Adrenal gland (tissue), 12 donors: Measurements from ENCODE around the gene SNX8. TPM values are rescaled to one million over a fixed set of nuclear protein-coding genes. Genes with fewer than 3 reads are reported as not detected.

Experiments
- DNase-seq, 7 donors: peaks; one replicate each; pipeline ENCODE4 v3.0.0-alpha.2; 2019 to 2020
- H3K27ac ChIP-seq, 5 donors: fragments of 200-600 bp; sonication (generic) in 4 of 5; 1 replicate in 3 of 5; 2 replicates in 2 of 5; pipeline versions ENCODE4 v1.5.1 to v1.8.0; 2016 to 2020; ENCODE audit warnings: mild to moderate bottlenecking in 1 of 5
- H3K27me3 ChIP-seq: fragments of 200-600 bp; 2 replicates; pipeline ENCODE4 v1.8.0; 2021
- H3K36me3 ChIP-seq, 2 donors: fragments of 200-600 bp; replicated peaks in 1 of 2; 1 replicate in 1 of 2; 2 replicates in 1 of 2; pipeline versions ENCODE4 v1.5.1 to v1.8.0; 2018 to 2022
- H3K4me1 ChIP-seq, 2 donors: fragments of 200-600 bp; replicated peaks in 1 of 2; 1 replicate in 1 of 2; 2 replicates in 1 of 2; pipeline versions ENCODE4 v1.5.1 to v1.8.0; 2018 to 2021
- H3K4me3 ChIP-seq, 4 donors: fragments of 200-600 bp; sonication (generic) in 3 of 4; one replicate each; pipeline ENCODE4 v1.5.1; 2016 to 2018
- H3K9me3 ChIP-seq, 3 donors: fragments of 200-600 bp; sonication (generic) in 1 of 3; replicated peaks in 1 of 3; 1 replicate in 2 of 3; 2 replicates in 1 of 3; pipeline versions ENCODE4 v1.5.1 to v1.8.0; 2016 to 2021
- POLR2A ChIP-seq, 2 donors: fragments of 450-650 bp; IDR thresholded peaks; one replicate each; pipeline ENCODE4 v1.6.1; 2017; ENCODE audit warnings: antibody characterized with exemption in 2 of 2, mild to moderate bottlenecking in 2 of 2, moderate library complexity in 1 of 2
- whole genome bisulfite sequencing, 4 donors: extraction: QIAGEN DNeasy Blood & Tissue Kit in 2 of 4; methylation state at CpG; one replicate each; pipeline versions ENCODE4 v1.1.5 to v1.1.7; 2013 to 2017; 5-methylcytosine and 5-hydroxymethylcytosine counted together
- intact Hi-C, 2 donors: fragments of 100-400 bp; cut with DNase I; formaldehyde crosslinking; loops; one replicate each; pipeline versions ENCODE4 v1.14.1 to v1.15.0; 2022 to 2023
- polyA plus RNA-seq, 3 donors: library from polyadenylated mRNA; stranded (reverse); fragments of 200-250 nt in 2 of 3; fragments of 350-450 nt in 1 of 3; fragmentation: Illumina TruSeq in 1 of 3; extraction: RNeasy Lipid Tissue Mini Kit (QIAGEN cat#74804) in 1 of 3; gene quantifications; one replicate each; pipeline ENCODE4 v1.2.3, GENCODE V29; 2013 to 2014
- total RNA-seq, 9 donors: library from RNA; depleted of rRNA in 4 of 9; stranded (reverse); fragments of >200 nt in 4 of 9; fragments of 120-200 nt in 1 of 9; fragmentation: NEBNext Ultra II Directional in 1 of 9; extraction: Animal tissue kit (Norgen Biotek cat#: 25700) in 1 of 9; gene quantifications; one replicate each; pipeline versions ENCODE4 v1.1.0 to v1.2.4, GENCODE V29; 2013 to 2023
- TF ChIP-seq, protein P1 (sequence below), 6 experiments: fragments of 450-650 bp in 4 of 6; fragments of 200-600 bp in 2 of 6; sonication (generic) in 1 of 6; IDR thresholded peaks; 1 replicate in 5 of 6; 2 replicates in 1 of 6; pipeline versions ENCODE4 v1.5.1 to v1.8.0; 2016 to 2021; ENCODE audit warnings: antibody characterized with exemption in 6 of 6, mild to moderate bottlenecking in 2 of 6, moderate library complexity in 1 of 6
- donor health status: healthy with polysubstance abuse.
- donor health status: Bipolar disorder and iron deficiency.
- donor health status: DM: yes; HTN: yes; CAD: no.
- donor health status: DM: no; HTN: no; CAD: no.
- donor health status: DM: no; HTN: no; CAD: no.
- donor health status: DM: yes; HTN: yes; CAD: no.

The SNX8 gene
- total and polyA plus RNA-seq, 12 donors, result 5.3 to 40.5 (median 25.9) TPM

DNA sequence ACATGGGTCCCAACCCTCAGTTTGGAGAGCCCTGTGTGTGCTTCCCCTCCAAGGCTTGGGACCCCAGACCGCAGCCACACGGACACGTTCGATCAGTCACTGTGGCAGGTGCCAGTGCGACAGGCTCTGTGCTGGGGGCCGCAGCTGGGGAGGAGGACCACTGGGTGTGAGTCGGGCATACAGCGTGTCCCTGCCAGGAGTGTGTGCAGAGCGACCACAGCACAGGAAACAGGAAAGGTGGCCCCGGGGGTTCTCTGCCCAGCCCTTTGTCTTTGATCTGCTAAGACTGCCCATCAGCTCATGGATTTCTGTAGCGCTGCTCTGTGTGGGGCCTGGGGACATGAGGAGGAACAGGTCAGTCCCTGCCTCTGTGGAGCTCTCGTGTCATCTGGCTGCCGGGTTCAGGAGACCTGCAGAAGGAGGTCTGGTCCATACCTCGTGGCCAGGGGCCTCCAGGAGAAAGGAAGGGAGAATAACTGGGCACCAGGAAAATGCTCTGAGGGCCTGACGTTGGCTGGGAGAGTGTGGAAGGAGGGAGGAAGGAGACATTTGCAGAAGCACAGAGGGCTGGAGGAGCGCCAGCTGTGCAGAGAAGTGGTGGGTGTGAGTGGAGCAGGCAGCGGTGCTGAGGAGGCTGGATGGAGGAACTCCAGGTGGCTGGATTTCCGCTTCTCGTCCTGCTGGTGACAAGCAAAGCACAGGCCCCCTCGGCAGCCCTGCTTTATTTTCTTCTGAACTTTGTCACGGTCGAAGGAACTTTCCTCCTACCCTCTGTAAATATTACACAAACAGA is 68.2 kb downstream of the SNX8 start:
- 62 to 76% (median 72%) methylated on average over 14 to 22 of the region's 22 CpGs for WGBS, 4 donors
- no peaks in the 10 kb centered on the region for H3K9me3 ChIP-seq
- H3K36me3 ChIP-seq, result no peaks in the 10 kb centered on the region
- no peak overlapping the region for H3K4me3 ChIP-seq
- intact Hi-C loops, result loop anchor here (10.0 kb wide), 2 partner anchors 99 to 109 kb away; partner anchors contain the start of gene EIF3B (in 1 of the 2)
- H3K4me1 ChIP-seq, result peaks cover 4 to 20% of the 10 kb centered on the region in 2 donors
- no peak overlapping the region for H3K27ac ChIP-seq
- no peak for TF ChIP-seq POLR2A (IDR thresholded peaks at IDR 0.05)
- TF ChIP-seq, protein P1, sequence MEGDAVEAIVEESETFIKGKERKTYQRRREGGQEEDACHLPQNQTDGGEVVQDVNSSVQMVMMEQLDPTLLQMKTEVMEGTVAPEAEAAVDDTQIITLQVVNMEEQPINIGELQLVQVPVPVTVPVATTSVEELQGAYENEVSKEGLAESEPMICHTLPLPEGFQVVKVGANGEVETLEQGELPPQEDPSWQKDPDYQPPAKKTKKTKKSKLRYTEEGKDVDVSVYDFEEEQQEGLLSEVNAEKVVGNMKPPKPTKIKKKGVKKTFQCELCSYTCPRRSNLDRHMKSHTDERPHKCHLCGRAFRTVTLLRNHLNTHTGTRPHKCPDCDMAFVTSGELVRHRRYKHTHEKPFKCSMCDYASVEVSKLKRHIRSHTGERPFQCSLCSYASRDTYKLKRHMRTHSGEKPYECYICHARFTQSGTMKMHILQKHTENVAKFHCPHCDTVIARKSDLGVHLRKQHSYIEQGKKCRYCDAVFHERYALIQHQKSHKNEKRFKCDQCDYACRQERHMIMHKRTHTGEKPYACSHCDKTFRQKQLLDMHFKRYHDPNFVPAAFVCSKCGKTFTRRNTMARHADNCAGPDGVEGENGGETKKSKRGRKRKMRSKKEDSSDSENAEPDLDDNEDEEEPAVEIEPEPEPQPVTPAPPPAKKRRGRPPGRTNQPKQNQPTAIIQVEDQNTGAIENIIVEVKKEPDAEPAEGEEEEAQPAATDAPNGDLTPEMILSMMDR (IDR thresholded peaks at IDR 0.05), result no peak
- H3K27me3 ChIP-seq, result no peaks in the 10 kb centered on the region
- DNase-seq, result peak in 1 of 7 donors; percentile 31

DNA sequence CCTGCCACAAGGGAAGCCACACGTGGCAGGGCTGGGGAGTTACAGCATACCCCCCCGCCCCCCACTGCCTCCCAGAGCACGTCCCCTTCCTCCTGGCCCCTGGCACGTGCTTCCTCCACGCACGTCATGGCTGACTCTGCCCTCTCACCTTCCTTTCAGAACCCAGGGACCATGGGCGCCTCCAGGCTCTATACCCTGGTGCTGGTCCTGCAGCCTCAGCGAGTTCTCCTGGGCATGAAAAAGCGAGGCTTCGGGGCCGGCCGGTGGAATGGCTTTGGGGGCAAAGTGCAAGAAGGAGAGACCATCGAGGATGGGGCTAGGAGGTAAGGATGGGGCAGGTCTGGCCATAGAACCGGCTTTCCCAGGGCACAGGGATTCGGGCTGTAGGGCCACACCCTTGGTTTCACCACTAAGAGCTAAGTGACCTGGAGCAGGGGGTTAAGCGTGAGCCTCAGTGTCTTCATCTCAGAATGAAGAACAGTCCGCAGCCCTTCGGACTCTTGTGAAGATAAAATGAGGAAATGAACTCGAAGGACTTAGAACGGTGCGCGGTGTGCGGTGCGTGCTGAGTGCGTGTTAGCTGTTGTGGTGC is 69.7 kb downstream of the SNX8 start:
- 69 to 77% (median 74%) methylated on average over 21 to 25 of the region's 25 CpGs for WGBS, 4 donors
- intact Hi-C loops, result loop anchor here (10.0 kb wide), 2 partner anchors 100 to 110 kb away; partner anchors contain the start of gene EIF3B (in 1 of the 2)
- Histone ChIP-seq H3K4me1 (peaks cover 4 to 24% of the 10 kb centered on the region in 2 donors), H3K36me3 (no peaks in the 10 kb centered on the region), H3K27me3 (no peaks in the 10 kb centered on the region), H3K27ac (no peak overlapping the region), H3K9me3 (no peaks in the 10 kb centered on the region), H3K4me3 (no peak overlapping the region)
- TF ChIP-seq, protein P1 (IDR thresholded peaks at IDR 0.05), result no peak
- TF ChIP-seq POLR2A (IDR thresholded peaks at IDR 0.05), result no peak
- DNase-seq, result no peak

DNA sequence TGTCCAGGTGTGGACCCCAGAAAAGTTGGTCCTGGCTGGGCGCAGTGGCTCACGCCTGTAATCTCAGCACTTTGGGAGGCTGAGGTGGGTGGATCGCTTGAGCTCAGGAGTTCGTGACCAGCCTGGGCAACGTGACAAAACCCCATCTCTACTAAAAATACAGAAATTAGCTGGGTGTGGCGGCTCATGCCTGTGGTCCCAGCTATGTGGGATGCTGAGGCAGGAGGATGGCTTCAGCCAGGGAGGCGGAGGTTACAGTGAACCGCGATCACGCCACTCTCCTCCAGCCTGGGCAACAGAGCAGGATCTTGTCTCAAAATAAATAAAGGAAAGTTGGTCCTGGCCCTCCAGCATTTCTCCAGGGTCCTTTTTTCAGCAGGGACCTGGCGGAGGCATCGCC is 70.8 kb downstream of the SNX8 start:
- TF ChIP-seq POLR2A (IDR thresholded peaks at IDR 0.05), result no peak
- Histone ChIP-seq H3K4me1 (peaks cover 4 to 16% of the 10 kb centered on the region in 2 donors), H3K36me3 (peaks cover 0 to 3% of the 10 kb centered on the region in 2 donors), H3K27ac (no peak overlapping the region), H3K4me3 (no peak overlapping the region), H3K9me3 (no peaks in the 10 kb centered on the region), H3K27me3 (no peaks in the 10 kb centered on the region)
- no peak for DNase-seq
- WGBS, 4 donors, result 74 to 87% (median 87%) methylated on average over 7 to 12 of the region's 12 CpGs
- intact Hi-C loops, result loop anchor here (10.0 kb wide), 2 partner anchors 101 to 111 kb away; partner anchors contain the start of gene EIF3B (in 1 of the 2)

DNA sequence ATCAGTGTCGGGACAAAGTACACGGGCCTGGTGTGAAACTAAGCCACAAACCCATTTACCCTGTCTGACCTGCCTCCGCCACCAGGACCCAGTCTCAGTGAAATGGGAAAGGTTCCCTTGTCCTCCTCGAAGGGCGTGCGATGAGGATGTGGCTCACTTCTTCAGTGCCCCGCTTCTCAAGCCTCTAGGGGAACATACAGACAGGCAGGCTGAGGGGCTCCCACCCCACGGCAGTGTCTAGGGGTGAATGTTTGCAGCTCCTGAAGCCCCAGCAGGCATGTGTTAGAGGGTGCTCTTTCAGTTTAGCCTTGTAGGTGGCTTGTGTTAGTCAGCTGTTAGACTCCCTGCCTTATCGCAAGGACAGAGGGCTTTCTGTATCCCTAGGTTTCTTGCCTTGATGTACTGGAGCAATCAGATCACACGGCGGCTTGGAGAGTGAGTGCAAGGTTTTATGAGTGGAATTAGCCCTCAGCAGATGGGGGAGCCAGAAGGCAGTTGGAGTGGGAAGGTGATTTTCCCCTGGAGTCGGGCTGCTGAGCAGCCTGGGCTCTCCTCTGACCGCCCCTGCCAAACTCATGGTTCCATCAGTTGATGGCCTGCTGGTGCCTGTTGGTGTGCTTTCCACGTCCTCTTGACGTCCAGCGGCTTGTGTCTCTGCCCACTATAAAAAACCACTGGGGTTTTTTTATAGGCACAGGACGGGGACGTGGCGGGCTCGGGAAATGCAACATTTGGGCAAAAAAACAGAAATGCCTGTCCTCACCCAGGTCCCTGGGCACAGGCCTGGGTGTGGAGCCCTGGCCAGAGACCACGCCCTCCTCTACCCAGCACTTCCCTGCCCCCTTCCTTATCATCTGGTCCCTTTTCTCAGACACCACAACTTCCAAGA is 71.5 kb downstream of the SNX8 start:
- H3K4me1 ChIP-seq, result peaks cover 4 to 16% of the 10 kb centered on the region in 2 donors
- intact Hi-C loops, result loop anchor here (10.0 kb wide), 2 partner anchors 102 to 112 kb away; partner anchors contain the start of gene EIF3B (in 1 of the 2)
- H3K9me3 ChIP-seq, result no peaks in the 10 kb centered on the region
- H3K27ac ChIP-seq, result peak overlapping the region in 1 of 5 donors; percentile 80
- no peaks in the 10 kb centered on the region for H3K27me3 ChIP-seq
- DNase-seq, result no peak
- peaks cover 0 to 6% of the 10 kb centered on the region in 2 donors for H3K36me3 ChIP-seq
- 5 to 48% (median 19%) methylated on average over 7 to 21 of the region's 21 CpGs for WGBS, 4 donors
- no peak for TF ChIP-seq POLR2A (IDR thresholded peaks at IDR 0.05)
- TF ChIP-seq, protein P1 (IDR thresholded peaks at IDR 0.05), result peak in 2 of 6 experiments; percentile 21 to 22
- peak overlapping the region in 2 of 4 donors; percentile 72 to 98 for H3K4me3 ChIP-seq
